Stimulated activated CD4-positive, alpha-beta T cell treated with anti-CD3 and anti-CD28 coated beads, Interleukin-4, amount 100 ng/mL, for 48 hours (primary cell): ENCODE measurements around the gene CHEK1.

Experiments used
- DNase-seq, 2 donors: peaks; one replicate each; pipeline ENCODE4 v3.0.0-alpha.2; 2020; ENCODE audit warnings: low read depth in 2 of 2

The CHEK1 gene

GRCh38 chr11:125626288-125626950 lies 1.5 kb downstream of the CHEK1 start:
- DNase-seq: peak in 1 of 2 donors; percentile 11

- DNase-seq: no peak
Observed at GRCh38 chr11:125627236-125627910, 2.4 kb downstream of the CHEK1 start.

GRCh38 chr11:125637840-125638239 lies 12.9 kb downstream of the CHEK1 start:
- DNase-seq: no peak

- no peak for DNase-seq
Observed at GRCh38 chr11:125638315-125638714, 13.4 kb downstream of the CHEK1 start.

GRCh38 chr11:125645871-125646270 lies 20.9 kb downstream of the CHEK1 start:
- DNase-seq: no peak

- no peak for DNase-seq
Observed at GRCh38 chr11:125649465-125650166, 24.7 kb downstream of the CHEK1 start.

- DNase-seq: no peak
Observed at GRCh38 chr11:125662689-125663088, 37.7 kb downstream of the CHEK1 start.

- DNase-seq: no peak
Observed at GRCh38 chr11:125663910-125664309, 38.9 kb downstream of the CHEK1 start.

GRCh38 chr11:125667151-125667550 lies 42.2 kb downstream of the CHEK1 start:
- DNase-seq: no peak

GRCh38 chr11:125670172-125670571 lies 45.2 kb downstream of the CHEK1 start:
- DNase-seq: no peak

- DNase-seq: no peak
Observed at GRCh38 chr11:125671561-125671960, 46.6 kb downstream of the CHEK1 start.

- DNase-seq: no peak
Observed at GRCh38 chr11:125674210-125674609, 49.2 kb downstream of the CHEK1 start.

GRCh38 chr11:125675196-125675595 lies 50.2 kb downstream of the CHEK1 start:
- DNase-seq: no peak

- no peak for DNase-seq
Observed at GRCh38 chr11:125679397-125679796, 54.4 kb downstream of the CHEK1 start.

GRCh38 chr11:125679837-125680236 lies 54.9 kb downstream of the CHEK1 start:
- DNase-seq: no peak

- no peak for DNase-seq
Observed at GRCh38 chr11:125680747-125681146, 55.8 kb downstream of the CHEK1 start, which contains the start of gene ACRV1. Gene ACRV1 (minus strand): TSS chr11:125680847. CDS start chr11:125680780, 67 bp downstream.

- no peak for DNase-seq
Observed at GRCh38 chr11:125685228-125685627, 60.3 kb downstream of the CHEK1 start.

GRCh38 chr11:125688066-125688465 lies 63.1 kb downstream of the CHEK1 start:
- no peak for DNase-seq

GRCh38 chr11:125688632-125689031 lies 63.7 kb downstream of the CHEK1 start:
- DNase-seq: no peak

- DNase-seq: no peak
Observed at GRCh38 chr11:125689274-125689859, 64.4 kb downstream of the CHEK1 start.

- no peak for DNase-seq
Observed at GRCh38 chr11:125690006-125690405, 65.0 kb downstream of the CHEK1 start.

- no peak for DNase-seq
Observed at GRCh38 chr11:125692887-125693286, 67.9 kb downstream of the CHEK1 start.
